Measurements from ENCODE around the gene TMEM235.
"Not testable (repeated sequence)": the region's sequence is repeated elsewhere in the genome, so short reads cannot be mapped to it uniquely, and the experiment has no call there.

The TMEM235 gene

GRCh38 chr17:78252701-78253635 is 21.5 kb downstream of the TMEM235 start:
- Histone ChIP-seq H3K4me1 (peaks cover 0 to 15% (median 7%) of the 10 kb centered on the region in 4 donors), H3K4me3 (no peak overlapping the region), H3K27ac (no peak overlapping the region), H3K9me3 (no peaks in the 10 kb centered on the region), H3K27me3 (peaks cover 0 to 29% of the 10 kb centered on the region in 2 donors), H3K36me3 (no peaks in the 10 kb centered on the region)
- DNase-seq: no peak
- intact Hi-C loops (cut with DNase I; ENCODE audit: low total_unique reads): loop anchor here (10.0 kb wide), 1 partner anchor 172 kb away; no protein-coding TSS in a partner anchor
- no peak for TF ChIP-seq CTCF (IDR thresholded peaks at IDR 0.05)

- H3K4me1 ChIP-seq: peaks cover 0 to 15% (median 7%) of the 10 kb centered on the region in 4 donors
Observed at GRCh38 chr17:78253636-78253945, 22.2 kb downstream of the TMEM235 start.

GRCh38 chr17:78253946-78254672 is 22.7 kb downstream of the TMEM235 start:
- intact Hi-C loops (cut with DNase I; ENCODE audit: low total_unique reads): loop anchor here (10.0 kb wide), 1 partner anchor 171 kb away; no protein-coding TSS in a partner anchor
- Histone ChIP-seq H3K4me1 (peaks cover 0 to 15% (median 7%) of the 10 kb centered on the region in 4 donors), H3K36me3 (no peaks in the 10 kb centered on the region), H3K27me3 (peaks cover 0 to 38% of the 10 kb centered on the region in 2 donors), H3K4me3 (peak overlapping the region; percentile 68 to 77), H3K9me3 (no peaks in the 10 kb centered on the region), H3K27ac (peak overlapping the region; percentile 61 to 79)
- DNase-seq: peak; percentile 79 to 86
- TF ChIP-seq CTCF (IDR thresholded peaks at IDR 0.05): no peak

More at GRCh38 chr17:78253636-78253945, 22.2 kb downstream of the TMEM235 start:
- Histone ChIP-seq H3K27me3 (peaks cover 0 to 35% of the 10 kb centered on the region in 2 donors), H3K4me3 (peak overlapping the region; percentile 68 to 77)
- not testable (repeated sequence) for H3K27ac ChIP-seq, DNase-seq, H3K36me3 ChIP-seq, H3K9me3 ChIP-seq
- intact Hi-C loops (cut with DNase I; ENCODE audit: low total_unique reads): loop anchor here (10.0 kb wide), 1 partner anchor 171 kb away; no protein-coding TSS in a partner anchor

GRCh38 chr17:78255029-78255656 is 23.7 kb downstream of the TMEM235 start:
- no peak for TF ChIP-seq CTCF (IDR thresholded peaks at IDR 0.05)
- intact Hi-C loops (cut with DNase I; ENCODE audit: low total_unique reads): loop anchor here (10.0 kb wide), 1 partner anchor 170 kb away; no protein-coding TSS in a partner anchor
- H3K36me3 ChIP-seq: no peaks in the 10 kb centered on the region
- peaks cover 0 to 15% (median 7%) of the 10 kb centered on the region in 4 donors for H3K4me1 ChIP-seq
- H3K4me3 ChIP-seq: no peak overlapping the region
- H3K9me3 ChIP-seq: no peaks in the 10 kb centered on the region
- H3K27ac ChIP-seq: no peak overlapping the region
- H3K27me3 ChIP-seq: peaks cover 0 to 29% of the 10 kb centered on the region in 2 donors
- no peak for DNase-seq

- DNase-seq: no peak
- H3K4me3 ChIP-seq: no peak overlapping the region
- TF ChIP-seq CTCF (IDR thresholded peaks at IDR 0.05): no peak
- H3K27ac ChIP-seq: no peak overlapping the region
- H3K36me3 ChIP-seq: no peaks in the 10 kb centered on the region
- H3K27me3 ChIP-seq: peaks cover 0 to 23% of the 10 kb centered on the region in 2 donors
- intact Hi-C loops (cut with DNase I; ENCODE audit: low total_unique reads): loop anchor here (10.0 kb wide), 1 partner anchor 169 kb away; no protein-coding TSS in a partner anchor
- H3K4me1 ChIP-seq: peaks cover 0 to 9% (median 4%) of the 10 kb centered on the region in 4 donors
- H3K9me3 ChIP-seq: no peaks in the 10 kb centered on the region
Observed at GRCh38 chr17:78255953-78256706, 24.7 kb downstream of the TMEM235 start.
